ENCODE data around the gene AHRR.

The AHRR gene

GRCh38 chr5:475704-476101, 154.2 kb downstream of the AHRR start:
- Histone ChIP-seq H3K4me1 (peaks cover 4% of the 10 kb centered on the region), H3K79me2 (no peaks in the 10 kb centered on the region), H3K27ac (no peak overlapping the region), H3K27me3 (ENCODE audit: control insufficient read depth, insufficient read depth, low read length) (no peaks in the 10 kb centered on the region), H3K36me3 (ENCODE audit: control insufficient read depth, insufficient read depth, low read length) (no peaks in the 10 kb centered on the region), H3K9me3 (ENCODE audit: control insufficient read depth, low read length) (no peaks in the 10 kb centered on the region), H3K4me2 (ENCODE audit: low read length) (no peak overlapping the region), H2AFZ (no peak overlapping the region), H3K9ac (no peak overlapping the region), H3K4me3 (ENCODE audit: low read depth, low read length) (no peak overlapping the region)
- TF ChIP-seq CTCF (IDR thresholded peaks at IDR 0.05) = no peak

DNA sequence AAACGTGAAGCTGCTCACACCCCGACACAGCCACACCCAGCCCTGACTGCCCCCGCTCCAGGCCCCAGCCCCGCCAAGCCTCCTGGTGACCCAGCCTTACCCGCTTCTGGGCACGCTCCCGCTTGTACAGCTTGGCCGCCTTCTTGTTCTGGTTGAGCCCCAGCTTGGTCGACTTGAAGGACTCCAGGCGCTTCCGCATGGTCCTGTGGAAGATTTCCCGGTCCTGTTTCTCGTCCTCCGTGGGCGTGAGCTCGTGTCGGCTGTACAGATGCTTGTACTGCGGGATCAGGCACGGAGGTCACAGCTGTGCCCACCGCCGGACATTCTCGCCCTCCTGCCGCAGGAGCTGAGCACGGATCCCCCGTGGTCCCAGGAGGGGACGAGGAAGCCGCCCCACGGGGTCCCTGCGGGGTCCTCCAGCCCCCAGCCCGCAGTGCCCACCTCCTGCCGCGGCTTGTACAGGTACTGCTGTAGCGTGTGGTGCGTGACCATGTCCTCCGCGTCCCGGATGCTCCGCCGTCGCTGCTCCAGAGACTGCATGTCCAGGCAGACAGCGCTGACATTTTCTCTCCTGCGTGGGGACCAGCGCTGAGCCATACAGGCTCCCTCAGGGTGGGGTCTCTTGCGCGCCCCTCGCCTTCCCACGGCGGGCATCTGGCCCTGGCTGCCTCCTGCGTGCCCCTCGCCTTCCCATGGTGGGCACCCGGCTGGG, 154.7 kb downstream of the AHRR start:
- Histone ChIP-seq H3K4me1 (peaks cover 4% of the 10 kb centered on the region), H3K27ac (no peak overlapping the region), H3K79me2 (no peaks in the 10 kb centered on the region), H3K4me2 (ENCODE audit: low read length) (no peak overlapping the region), H3K9me3 (ENCODE audit: control insufficient read depth, low read length) (no peaks in the 10 kb centered on the region), H2AFZ (no peak overlapping the region), H3K27me3 (ENCODE audit: control insufficient read depth, insufficient read depth, low read length) (no peaks in the 10 kb centered on the region), H3K9ac (no peak overlapping the region), H3K4me3 (ENCODE audit: low read depth, low read length) (no peak overlapping the region), H3K36me3 (ENCODE audit: control insufficient read depth, insufficient read depth, low read length) (no peaks in the 10 kb centered on the region)
- TF ChIP-seq CTCF (IDR thresholded peaks at IDR 0.05) = no peak

DNA sequence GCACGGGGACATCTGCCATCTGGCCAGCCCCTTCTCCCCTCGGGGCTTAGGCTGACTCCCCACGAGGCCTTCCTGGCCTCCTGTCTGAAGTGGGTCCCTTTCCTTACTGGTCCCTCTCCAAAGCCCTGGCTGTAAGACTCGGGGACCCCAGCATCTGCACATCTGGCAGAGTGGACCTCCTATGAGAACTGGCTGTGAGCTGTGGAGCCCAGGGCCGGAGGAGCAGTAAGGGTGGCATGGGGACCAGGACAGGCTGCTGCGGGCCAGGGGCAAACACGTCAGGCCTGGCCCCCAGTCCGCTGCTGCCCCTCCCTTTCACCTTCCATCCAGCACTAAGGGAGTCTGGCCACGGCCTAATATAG, 155.3 kb downstream of the AHRR start:
- H3K27me3 ChIP-seq (ENCODE audit: control insufficient read depth, insufficient read depth, low read length) = no peaks in the 10 kb centered on the region
- no peak overlapping the region for H3K9ac ChIP-seq
- H3K4me2 ChIP-seq (ENCODE audit: low read length) = no peak overlapping the region
- peaks cover 4% of the 10 kb centered on the region for H3K4me1 ChIP-seq
- no peaks in the 10 kb centered on the region for H3K9me3 ChIP-seq (ENCODE audit: control insufficient read depth, low read length)
- H3K79me2 ChIP-seq = no peaks in the 10 kb centered on the region
- no peak overlapping the region for H3K4me3 ChIP-seq (ENCODE audit: low read depth, low read length)
- H2AFZ ChIP-seq = no peak overlapping the region
- H3K36me3 ChIP-seq (ENCODE audit: control insufficient read depth, insufficient read depth, low read length) = no peaks in the 10 kb centered on the region
- TF ChIP-seq CTCF (IDR thresholded peaks at IDR 0.05) = no peak
- no peak overlapping the region for H3K27ac ChIP-seq

- Histone ChIP-seq H3K9me3 (ENCODE audit: control insufficient read depth, low read length) (no peaks in the 10 kb centered on the region), H3K27me3 (ENCODE audit: control insufficient read depth, insufficient read depth, low read length) (no peaks in the 10 kb centered on the region), H3K4me1 (peaks cover 4% of the 10 kb centered on the region), H3K27ac (no peak overlapping the region), H3K79me2 (no peaks in the 10 kb centered on the region), H3K4me3 (ENCODE audit: low read depth, low read length) (no peak overlapping the region), H3K4me2 (ENCODE audit: low read length) (no peak overlapping the region), H3K36me3 (ENCODE audit: control insufficient read depth, insufficient read depth, low read length) (no peaks in the 10 kb centered on the region), H2AFZ (no peak overlapping the region), H3K9ac (no peak overlapping the region)
- no peak for TF ChIP-seq CTCF (IDR thresholded peaks at IDR 0.05)
Measured at GRCh38 chr5:477247-477646, 155.7 kb downstream of the AHRR start.

- no peak overlapping the region for H3K27ac ChIP-seq
- H3K4me1 ChIP-seq = peaks cover 4% of the 10 kb centered on the region
- H3K4me2 ChIP-seq (ENCODE audit: low read length) = no peak overlapping the region
- H2AFZ ChIP-seq = no peak overlapping the region
- no peaks in the 10 kb centered on the region for H3K36me3 ChIP-seq (ENCODE audit: control insufficient read depth, insufficient read depth, low read length)
- H3K9ac ChIP-seq = no peak overlapping the region
- no peaks in the 10 kb centered on the region for H3K79me2 ChIP-seq
- H3K9me3 ChIP-seq (ENCODE audit: control insufficient read depth, low read length) = no peaks in the 10 kb centered on the region
- H3K4me3 ChIP-seq (ENCODE audit: low read depth, low read length) = no peak overlapping the region
- no peak for TF ChIP-seq CTCF (IDR thresholded peaks at IDR 0.05)
- H3K27me3 ChIP-seq (ENCODE audit: control insufficient read depth, insufficient read depth, low read length) = no peaks in the 10 kb centered on the region
Measured at GRCh38 chr5:477871-478270, 156.4 kb downstream of the AHRR start.
